Measurements from ENCODE around the gene RBM45.

DNA sequence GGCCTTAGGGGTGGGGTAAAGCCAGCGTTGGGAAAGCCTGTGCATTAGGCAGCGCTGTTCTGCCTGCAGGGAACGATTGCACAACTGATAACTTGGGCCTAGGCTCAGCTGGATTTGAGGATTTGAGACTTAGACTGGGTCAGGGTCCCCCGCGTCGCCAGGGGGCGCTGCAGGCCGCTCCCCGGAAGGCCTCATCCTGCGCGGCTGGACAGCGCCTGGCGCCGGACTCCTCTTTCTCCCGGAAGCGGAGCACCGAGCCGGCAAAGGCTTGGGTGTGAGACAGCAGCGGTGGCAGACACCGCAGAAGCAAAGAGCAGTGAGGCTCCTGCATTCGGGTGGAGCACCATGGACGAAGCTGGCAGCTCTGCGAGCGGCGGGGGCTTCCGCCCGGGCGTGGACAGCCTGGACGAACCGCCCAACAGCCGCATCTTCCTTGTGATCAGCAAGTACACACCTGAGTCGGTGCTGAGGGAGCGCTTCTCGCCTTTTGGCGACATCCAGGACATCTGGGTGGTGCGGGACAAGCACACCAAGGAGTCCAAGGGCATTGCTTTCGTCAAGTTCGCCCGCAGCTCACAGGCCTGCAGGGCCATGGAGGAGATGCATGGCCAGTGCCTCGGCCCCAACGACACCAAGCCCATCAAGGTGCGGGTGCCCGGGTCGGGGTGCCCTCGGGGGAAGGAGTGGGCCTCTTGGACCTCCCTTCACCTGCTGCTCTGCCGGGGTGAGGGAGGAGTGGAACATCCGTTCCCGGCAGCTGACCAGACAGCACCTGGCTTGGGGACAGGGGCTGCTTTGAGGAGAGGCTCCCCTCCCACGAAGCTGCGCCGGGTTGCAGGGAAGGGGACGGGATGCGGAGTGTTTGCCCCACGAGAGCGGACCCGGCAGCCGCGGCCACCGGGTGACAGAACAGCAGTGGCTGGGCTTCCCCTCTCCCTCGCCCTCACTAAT lies at the start of gene RBM45:
- TF ChIP-seq, protein P1, sequence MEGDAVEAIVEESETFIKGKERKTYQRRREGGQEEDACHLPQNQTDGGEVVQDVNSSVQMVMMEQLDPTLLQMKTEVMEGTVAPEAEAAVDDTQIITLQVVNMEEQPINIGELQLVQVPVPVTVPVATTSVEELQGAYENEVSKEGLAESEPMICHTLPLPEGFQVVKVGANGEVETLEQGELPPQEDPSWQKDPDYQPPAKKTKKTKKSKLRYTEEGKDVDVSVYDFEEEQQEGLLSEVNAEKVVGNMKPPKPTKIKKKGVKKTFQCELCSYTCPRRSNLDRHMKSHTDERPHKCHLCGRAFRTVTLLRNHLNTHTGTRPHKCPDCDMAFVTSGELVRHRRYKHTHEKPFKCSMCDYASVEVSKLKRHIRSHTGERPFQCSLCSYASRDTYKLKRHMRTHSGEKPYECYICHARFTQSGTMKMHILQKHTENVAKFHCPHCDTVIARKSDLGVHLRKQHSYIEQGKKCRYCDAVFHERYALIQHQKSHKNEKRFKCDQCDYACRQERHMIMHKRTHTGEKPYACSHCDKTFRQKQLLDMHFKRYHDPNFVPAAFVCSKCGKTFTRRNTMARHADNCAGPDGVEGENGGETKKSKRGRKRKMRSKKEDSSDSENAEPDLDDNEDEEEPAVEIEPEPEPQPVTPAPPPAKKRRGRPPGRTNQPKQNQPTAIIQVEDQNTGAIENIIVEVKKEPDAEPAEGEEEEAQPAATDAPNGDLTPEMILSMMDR (optimal IDR thresholded peaks at IDR 0.05 in 1 of 3, IDR thresholded peaks at IDR 0.05 in 1 of 3, conservative IDR thresholded peaks at IDR 0.05 in 1 of 3; ENCODE audit: extremely low read depth in 1 of 3, insufficient read depth in 2 of 3, low read length in 3 of 3) = peak; percentile 93 to 100 (median 99)
- TF ChIP-seq EZH2 (IDR thresholded peaks at IDR 0.05; ENCODE audit: low read length) = no peak
